ENCODE results near the gene AGTRAP.

Gene AGTRAP

DNA sequence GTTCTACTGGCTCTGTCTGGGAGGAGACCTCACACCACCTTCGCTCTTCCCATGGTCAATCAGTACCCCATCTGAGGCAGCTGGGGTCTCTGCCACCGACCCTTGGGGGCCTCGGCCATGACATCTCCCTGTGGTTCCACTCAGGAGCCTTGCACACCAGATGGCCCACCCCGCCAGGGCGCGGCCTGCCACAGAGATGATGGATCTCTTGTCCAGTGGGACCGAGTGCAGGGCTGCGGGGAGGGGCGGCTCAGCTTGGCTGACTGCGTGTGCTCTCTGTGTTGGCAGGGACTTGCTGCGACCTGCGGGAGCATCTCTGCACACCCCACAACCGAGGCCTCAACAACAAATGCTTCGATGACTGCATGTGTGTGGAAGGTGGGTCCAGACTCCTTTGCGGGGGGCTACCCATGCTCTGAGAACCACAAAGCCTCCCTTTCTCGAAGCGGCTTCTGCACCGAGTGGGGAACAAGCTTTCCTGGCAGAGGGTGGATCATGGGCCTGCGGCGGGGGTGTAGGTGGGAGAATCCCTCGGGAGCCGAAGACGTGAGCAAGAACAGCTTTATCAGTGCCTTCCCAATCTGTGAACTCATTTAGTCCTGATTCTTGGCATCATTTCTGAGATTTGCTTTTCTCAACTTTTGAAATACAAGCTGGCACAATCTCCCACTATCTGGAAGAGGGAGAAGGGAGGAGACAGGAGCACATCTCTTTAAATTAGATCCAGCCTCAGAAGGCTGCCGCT lies 20.9 kb upstream of the AGTRAP start:
- DNase-seq (ENCODE audit: low spot score): no peak
- TF ChIP-seq, protein P1, sequence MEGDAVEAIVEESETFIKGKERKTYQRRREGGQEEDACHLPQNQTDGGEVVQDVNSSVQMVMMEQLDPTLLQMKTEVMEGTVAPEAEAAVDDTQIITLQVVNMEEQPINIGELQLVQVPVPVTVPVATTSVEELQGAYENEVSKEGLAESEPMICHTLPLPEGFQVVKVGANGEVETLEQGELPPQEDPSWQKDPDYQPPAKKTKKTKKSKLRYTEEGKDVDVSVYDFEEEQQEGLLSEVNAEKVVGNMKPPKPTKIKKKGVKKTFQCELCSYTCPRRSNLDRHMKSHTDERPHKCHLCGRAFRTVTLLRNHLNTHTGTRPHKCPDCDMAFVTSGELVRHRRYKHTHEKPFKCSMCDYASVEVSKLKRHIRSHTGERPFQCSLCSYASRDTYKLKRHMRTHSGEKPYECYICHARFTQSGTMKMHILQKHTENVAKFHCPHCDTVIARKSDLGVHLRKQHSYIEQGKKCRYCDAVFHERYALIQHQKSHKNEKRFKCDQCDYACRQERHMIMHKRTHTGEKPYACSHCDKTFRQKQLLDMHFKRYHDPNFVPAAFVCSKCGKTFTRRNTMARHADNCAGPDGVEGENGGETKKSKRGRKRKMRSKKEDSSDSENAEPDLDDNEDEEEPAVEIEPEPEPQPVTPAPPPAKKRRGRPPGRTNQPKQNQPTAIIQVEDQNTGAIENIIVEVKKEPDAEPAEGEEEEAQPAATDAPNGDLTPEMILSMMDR (IDR thresholded peaks at IDR 0.05; ENCODE audit: borderline replicate concordance, control extremely low read depth, extremely low read depth, insufficient read depth, missing control alignments): no peak
- in situ Hi-C loops (cut with MboI; ENCODE audit: low sequenced_read_pairs, unreplicated experiment): loop anchor here (10.0 kb wide), 1 partner anchor 60 kb away; the partner anchor contains the start of genes FBXO2 and FBXO44

DNA sequence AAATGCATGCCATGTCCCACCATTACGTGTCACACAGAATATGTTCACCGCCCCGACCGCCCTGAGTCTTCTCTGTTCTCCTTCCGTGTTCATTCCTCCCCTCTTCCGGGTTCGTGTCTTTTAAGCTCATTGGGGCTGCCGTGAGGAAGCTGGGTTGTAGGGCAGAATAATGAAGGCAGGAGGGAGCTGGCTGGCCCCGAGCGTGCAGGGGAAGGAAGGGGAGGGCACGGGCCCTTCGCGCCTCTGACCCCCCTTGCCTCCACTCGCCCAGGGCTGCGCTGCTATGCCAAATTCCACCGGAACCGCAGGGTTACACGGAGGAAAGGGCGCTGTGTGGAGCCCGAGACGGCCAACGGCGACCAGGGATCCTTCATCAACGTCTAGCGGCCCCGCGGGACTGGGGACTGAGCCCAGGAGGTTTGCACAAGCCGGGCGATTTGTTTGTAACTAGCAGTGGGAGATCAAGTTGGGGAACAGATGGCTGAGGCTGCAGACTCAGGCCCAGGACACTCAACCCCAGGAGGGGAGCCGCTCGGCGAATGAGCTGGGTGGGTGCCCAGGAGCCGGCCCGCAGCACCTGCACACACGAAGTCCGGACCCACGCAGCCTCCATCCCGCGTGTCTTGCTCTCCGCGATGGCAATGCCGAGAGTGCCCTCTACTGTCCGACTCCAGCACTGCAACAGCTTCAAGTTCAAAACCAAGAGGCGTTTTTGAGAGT lies 16.5 kb upstream of the AGTRAP start:
- TF ChIP-seq, protein P1 (IDR thresholded peaks at IDR 0.05; ENCODE audit: borderline replicate concordance, control extremely low read depth, extremely low read depth, insufficient read depth, missing control alignments): peak; percentile 97
- in situ Hi-C loops (cut with MboI; ENCODE audit: low sequenced_read_pairs, unreplicated experiment): loop anchor here (10.0 kb wide), 1 partner anchor 65 kb away; the partner anchor contains the start of genes FBXO2 and FBXO44
- peak; percentile 84 for DNase-seq (ENCODE audit: low spot score)

DNA sequence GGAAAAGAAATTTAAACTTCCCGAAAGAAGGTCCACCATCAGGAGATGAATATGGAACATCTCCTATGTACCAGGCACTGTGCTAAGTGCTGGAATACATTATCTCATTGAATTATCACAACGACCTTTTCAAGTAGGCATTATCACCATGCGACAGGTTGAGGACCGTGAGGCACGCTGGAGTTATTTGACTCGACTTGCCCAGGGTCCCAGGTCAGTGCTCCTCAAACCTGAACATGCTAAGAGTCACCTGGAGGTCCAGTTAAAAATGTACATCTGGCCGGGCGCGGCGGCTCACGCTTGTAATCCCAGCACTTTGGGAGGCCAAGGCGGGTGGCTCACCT lies 15.9 kb upstream of the AGTRAP start:
- in situ Hi-C loops (cut with MboI; ENCODE audit: low sequenced_read_pairs, unreplicated experiment): no loop called here
- TF ChIP-seq, protein P1 (IDR thresholded peaks at IDR 0.05; ENCODE audit: borderline replicate concordance, control extremely low read depth, extremely low read depth, insufficient read depth, missing control alignments): no peak

DNA sequence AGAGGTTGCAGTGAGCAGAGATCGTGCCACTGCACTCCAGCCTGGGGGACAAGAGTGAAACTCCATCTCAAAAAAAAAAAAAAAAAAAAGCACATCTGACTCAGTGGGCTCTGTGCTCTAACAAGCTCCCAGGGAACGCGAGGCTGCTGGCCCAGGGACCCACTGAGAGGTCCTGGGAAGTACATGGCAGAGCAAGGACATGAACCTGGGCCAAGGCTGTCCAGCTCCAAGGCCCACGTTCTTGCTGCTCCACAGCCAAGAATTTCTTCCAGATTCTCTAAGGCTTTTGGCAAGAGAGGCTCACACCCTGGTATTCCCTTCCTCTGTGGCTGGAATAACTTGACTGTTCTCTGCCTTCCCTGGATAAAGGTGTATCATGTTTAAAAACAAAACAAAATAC lies 15.4 kb upstream of the AGTRAP start:
- TF ChIP-seq, protein P1 (IDR thresholded peaks at IDR 0.05; ENCODE audit: borderline replicate concordance, control extremely low read depth, extremely low read depth, insufficient read depth, missing control alignments): no peak
- in situ Hi-C loops (cut with MboI; ENCODE audit: low sequenced_read_pairs, unreplicated experiment): no loop called here
- DNase-seq (ENCODE audit: low spot score): no peak

More for the DNA sequence above, 15.9 kb upstream of the AGTRAP start:
- DNase-seq (ENCODE audit: low spot score): no peak

DNA sequence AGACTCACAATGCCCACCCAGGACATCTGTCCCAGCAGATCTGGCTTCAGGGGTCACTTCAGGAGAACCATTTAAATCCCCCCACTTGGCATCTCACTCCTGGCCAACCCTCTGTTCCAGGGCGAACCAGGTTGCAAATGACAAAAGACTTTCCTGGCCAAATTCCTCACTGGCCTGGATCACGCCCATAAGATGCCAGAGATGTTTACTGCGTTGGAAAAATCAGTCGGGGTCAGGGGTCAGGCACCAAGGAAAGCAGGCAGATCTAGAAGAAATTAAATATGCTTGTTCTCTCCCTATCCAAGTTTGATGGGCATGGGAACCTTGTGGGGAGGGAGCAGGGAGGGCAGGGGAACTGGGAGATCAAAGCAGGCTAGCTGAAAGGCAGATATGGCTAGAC lies 14.6 kb upstream of the AGTRAP start:
- TF ChIP-seq, protein P1 (IDR thresholded peaks at IDR 0.05; ENCODE audit: borderline replicate concordance, control extremely low read depth, extremely low read depth, insufficient read depth, missing control alignments): no peak
- in situ Hi-C loops (cut with MboI; ENCODE audit: low sequenced_read_pairs, unreplicated experiment): no loop called here

DNA sequence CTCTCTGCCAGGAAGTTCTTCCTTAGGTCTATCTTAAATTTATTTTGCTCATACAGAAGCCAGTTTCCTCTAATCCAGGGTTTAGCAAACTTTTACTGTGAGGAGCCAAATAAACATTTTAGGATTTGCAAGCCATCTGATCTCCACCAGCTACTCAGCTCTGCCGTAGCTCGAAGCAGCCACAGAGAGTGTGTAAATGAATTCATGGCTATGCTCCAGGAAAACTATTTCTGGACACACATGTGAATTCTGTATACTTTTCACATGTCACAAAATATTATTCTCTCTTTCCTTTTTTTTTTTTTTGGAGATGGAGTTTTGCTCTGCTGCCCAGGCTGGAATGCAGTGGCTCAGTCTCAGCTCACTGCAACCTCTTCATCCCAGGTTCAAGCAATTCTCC lies 13.4 kb upstream of the AGTRAP start:
- TF ChIP-seq, protein P1 (IDR thresholded peaks at IDR 0.05; ENCODE audit: borderline replicate concordance, control extremely low read depth, extremely low read depth, insufficient read depth, missing control alignments): no peak
- DNase-seq (ENCODE audit: low spot score): no peak
- in situ Hi-C loops (cut with MboI; ENCODE audit: low sequenced_read_pairs, unreplicated experiment): no loop called here

More for the DNA sequence above, 14.6 kb upstream of the AGTRAP start:
- DNase-seq (ENCODE audit: low spot score): no peak

All from GM13976 (cell line).